ENCODE measurements around the gene UGT1A6. TPM values are rescaled to one million over a fixed set of nuclear protein-coding genes. Genes with fewer than 3 reads are reported as not detected.

UGT1A6 gene
- total RNA-seq, 1 donor from 2014 or later = 3.2 TPM

GRCh38 chr2:233686928-233687327 lies 5.8 kb upstream of the UGT1A6 start:
- intact Hi-C loops (cut with DNase I) = no loop called here
- ATAC-seq (no peak), DNase-seq (no peak)
- no peaks in the 10 kb centered on the region for H3K36me3 ChIP-seq
- H3K4me1 ChIP-seq = no peaks in the 10 kb centered on the region
- no peak overlapping the region for H3K27ac ChIP-seq
- no peak for TF ChIP-seq CTCF (IDR thresholded peaks at IDR 0.05)
- no peaks in the 10 kb centered on the region for H3K27me3 ChIP-seq
- no peaks in the 10 kb centered on the region for H3K9me3 ChIP-seq
- no peak overlapping the region for H3K4me3 ChIP-seq

DNA sequence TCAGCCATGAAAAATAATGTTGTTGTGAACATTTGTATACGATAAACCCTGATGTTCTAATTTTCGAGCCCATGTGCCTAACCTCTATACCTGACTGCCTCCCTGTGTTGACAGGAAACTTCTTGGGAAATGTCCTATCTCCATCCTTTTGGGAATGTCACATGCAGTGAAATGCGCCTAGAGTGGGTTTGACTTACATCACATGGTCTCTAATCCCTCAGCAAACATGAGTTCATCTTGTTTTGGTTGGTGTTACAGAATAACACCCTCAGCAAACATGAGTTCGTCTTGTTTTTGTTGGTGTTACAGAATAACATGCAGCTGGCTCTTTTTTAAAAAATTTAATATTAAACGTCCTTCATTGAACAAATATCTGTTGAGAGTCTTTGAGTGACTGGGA lies 4.3 kb upstream of the UGT1A6 start:
- intact Hi-C loops (cut with DNase I) = no loop called here
- no peaks in the 10 kb centered on the region for H3K9me3 ChIP-seq

GRCh38 chr2:233689031-233689430 lies 3.7 kb upstream of the UGT1A6 start:
- no peak overlapping the region for H3K27ac ChIP-seq
- TF ChIP-seq CTCF (IDR thresholded peaks at IDR 0.05) = no peak
- H3K36me3 ChIP-seq = no peaks in the 10 kb centered on the region
- intact Hi-C loops (cut with DNase I) = no loop called here
- ATAC-seq (no peak), DNase-seq (no peak)
- H3K27me3 ChIP-seq = no peaks in the 10 kb centered on the region
- no peaks in the 10 kb centered on the region for H3K4me1 ChIP-seq
- H3K4me3 ChIP-seq = no peak overlapping the region
- H3K9me3 ChIP-seq = no peaks in the 10 kb centered on the region

More for the DNA sequence above, 4.3 kb upstream of the UGT1A6 start:
- Histone ChIP-seq H3K4me1 (no peaks in the 10 kb centered on the region), H3K4me3 (no peak overlapping the region), H3K36me3 (no peaks in the 10 kb centered on the region), H3K27me3 (no peaks in the 10 kb centered on the region), H3K27ac (no peak overlapping the region)
- TF ChIP-seq CTCF (IDR thresholded peaks at IDR 0.05) = no peak
- ATAC-seq = no peak
- DNase-seq = no peak

DNA sequence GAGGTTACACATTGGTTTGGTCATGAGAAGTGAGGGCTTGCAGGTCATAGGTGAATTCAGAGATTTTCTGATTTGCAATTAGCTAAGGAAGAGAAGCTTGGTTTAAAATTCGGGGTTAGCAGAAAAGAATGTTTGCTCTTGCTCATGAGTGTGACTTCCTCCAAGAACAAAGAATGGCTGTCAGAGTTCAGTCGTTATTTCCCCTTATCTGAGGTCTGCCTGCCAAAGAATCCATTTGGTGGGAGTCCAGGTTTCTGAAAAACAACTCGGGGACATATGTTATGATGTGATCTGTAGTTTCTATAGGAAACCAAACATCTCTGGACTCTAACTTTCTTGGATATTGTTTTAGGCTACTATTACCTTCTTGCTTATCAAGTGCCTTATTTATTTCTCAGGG lies 3.2 kb upstream of the UGT1A6 start:
- no peaks in the 10 kb centered on the region for H3K9me3 ChIP-seq
- H3K4me1 ChIP-seq = no peaks in the 10 kb centered on the region
- ATAC-seq (no peak), DNase-seq (no peak)
- intact Hi-C loops (cut with DNase I) = no loop called here
- no peaks in the 10 kb centered on the region for H3K36me3 ChIP-seq
- H3K4me3 ChIP-seq = no peak overlapping the region
- no peak overlapping the region for H3K27ac ChIP-seq
- H3K27me3 ChIP-seq = no peaks in the 10 kb centered on the region
- no peak for TF ChIP-seq CTCF (IDR thresholded peaks at IDR 0.05)

DNA sequence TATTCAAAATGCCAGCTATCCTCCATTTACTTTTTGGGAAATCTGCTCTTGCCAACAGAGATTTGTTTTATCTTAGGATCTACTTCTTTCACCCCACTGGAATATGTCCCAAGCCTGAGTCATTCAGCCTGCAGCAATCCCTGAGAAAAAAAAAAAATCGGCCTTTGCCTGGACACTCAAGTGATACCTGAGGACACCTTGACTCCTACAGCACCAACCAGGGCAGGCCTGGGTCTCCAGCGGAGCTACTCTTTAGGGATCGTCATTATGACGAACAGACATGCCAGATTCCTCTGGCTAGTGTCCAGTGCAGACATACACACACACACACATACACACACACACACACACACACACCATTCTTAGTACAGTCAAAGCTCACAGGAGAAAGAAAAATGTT lies 2.2 kb upstream of the UGT1A6 start:
- H3K27me3 ChIP-seq = no peaks in the 10 kb centered on the region
- ATAC-seq (no peak), DNase-seq (no peak)
- no peak for TF ChIP-seq CTCF (IDR thresholded peaks at IDR 0.05)
- intact Hi-C loops (cut with DNase I) = no loop called here
- no peak overlapping the region for H3K27ac ChIP-seq
- H3K36me3 ChIP-seq = no peaks in the 10 kb centered on the region
- no peak overlapping the region for H3K4me3 ChIP-seq
- H3K4me1 ChIP-seq = no peaks in the 10 kb centered on the region
- H3K9me3 ChIP-seq = no peaks in the 10 kb centered on the region
